ENCODE measurements around the gene TIMM44.

GRCh38 chr19:7924241-7924640, 19.2 kb downstream of the TIMM44 start:
- TF ChIP-seq POLR2A (IDR thresholded peaks at IDR 0.05) (no peak), CTCF (IDR thresholded peaks at IDR 0.05 in 4 of 5, conservative IDR thresholded peaks at IDR 0.05 in 1 of 5) (no peak)

Measured in gastrocnemius medialis (tissue), 4 donors.